ENCODE measurements around the gene PRC1.

The PRC1 gene

DNA sequence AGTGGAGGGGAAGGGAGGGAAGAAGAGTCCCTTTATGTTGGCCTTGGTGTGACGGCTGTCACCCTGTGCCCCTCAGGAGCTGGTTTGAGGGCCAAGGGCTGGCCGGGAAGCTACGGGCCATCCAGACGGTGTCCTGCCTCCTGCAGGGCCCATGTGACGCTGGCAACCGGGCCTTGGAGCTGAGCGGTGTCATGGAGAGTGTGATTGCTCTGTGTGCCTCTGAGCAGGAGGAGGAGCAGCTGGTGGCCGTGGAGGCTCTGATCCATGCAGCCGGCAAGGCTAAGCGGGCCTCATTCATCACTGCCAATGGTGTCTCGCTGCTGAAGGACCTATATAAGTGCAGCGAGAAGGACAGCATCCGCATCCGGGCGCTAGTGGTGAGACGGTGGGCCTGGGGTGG lies 47.8 kb downstream of the PRC1 start:
- no peak for TF ChIP-seq CTCF (IDR thresholded peaks at IDR 0.05; ENCODE audit: control insufficient read depth, extremely low read depth, insufficient read depth)
- no peak overlapping the region for H3K4me3 ChIP-seq (ENCODE audit: low read depth, low read length)
- DNase-seq (ENCODE audit: low read depth), result no peak

DNA sequence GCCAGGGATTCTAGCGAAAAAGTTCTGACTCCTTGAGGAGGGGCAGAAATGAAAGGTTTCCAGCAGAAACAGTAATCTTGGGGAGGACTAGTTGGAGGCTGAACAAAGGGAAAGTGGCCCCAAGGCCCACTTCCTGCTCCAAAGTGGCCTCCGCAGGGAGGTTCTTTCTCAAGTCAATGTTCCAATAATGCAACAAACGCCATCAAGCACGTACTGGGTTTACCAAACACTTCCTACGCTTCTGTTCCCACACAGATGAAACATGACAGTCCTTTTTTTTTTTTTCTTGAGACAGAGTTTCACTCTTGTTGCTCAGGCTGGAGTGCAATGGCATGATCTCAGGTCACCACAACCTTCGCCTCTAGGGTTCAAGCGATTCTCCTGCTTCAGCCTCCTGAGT lies 49.2 kb downstream of the PRC1 start:
- no peak overlapping the region for H3K4me3 ChIP-seq (ENCODE audit: low read depth, low read length)
- no peak for DNase-seq (ENCODE audit: low read depth)
- TF ChIP-seq CTCF (IDR thresholded peaks at IDR 0.05; ENCODE audit: control insufficient read depth, extremely low read depth, insufficient read depth), result no peak

DNA sequence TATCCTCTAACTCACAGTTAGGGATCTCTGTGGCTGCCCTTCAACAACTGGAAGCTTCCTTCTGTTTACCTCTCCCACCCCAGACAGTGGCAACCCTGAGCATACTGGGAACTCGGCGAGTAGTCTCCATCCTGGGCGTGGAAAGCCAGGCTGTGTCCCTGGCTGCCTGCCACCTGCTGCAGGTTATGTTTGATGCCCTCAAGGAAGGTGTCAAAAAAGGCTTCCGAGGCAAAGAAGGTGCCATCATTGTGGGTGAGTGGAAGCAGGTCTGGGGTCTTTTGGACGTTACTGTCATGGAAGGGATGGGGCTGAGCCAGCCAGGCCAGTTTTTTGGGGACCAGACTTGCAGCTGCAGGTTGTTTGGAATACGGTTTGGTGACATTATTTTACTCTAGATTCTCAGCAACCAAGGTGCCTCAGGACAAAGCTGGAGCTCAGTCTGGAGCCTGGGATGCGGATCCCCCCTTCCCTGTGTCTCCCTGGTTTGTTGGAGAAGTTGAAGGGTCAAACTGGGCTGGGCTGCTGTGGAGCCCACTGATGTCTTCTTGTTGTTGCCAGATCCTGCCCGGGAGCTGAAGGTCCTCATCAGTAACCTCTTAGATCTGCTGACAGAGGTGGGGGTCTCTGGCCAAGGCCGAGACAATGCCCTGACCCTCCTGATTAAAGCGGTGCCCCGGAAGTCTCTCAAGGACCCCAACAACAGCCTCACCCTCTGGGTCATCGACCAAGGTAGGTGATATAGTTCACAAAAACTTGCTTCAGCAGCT lies 51.8 kb downstream of the PRC1 start:
- H3K4me3 ChIP-seq (ENCODE audit: low read depth, low read length), result no peak overlapping the region
- no peak for DNase-seq (ENCODE audit: low read depth)
- no peak for TF ChIP-seq CTCF (IDR thresholded peaks at IDR 0.05; ENCODE audit: control insufficient read depth, extremely low read depth, insufficient read depth)

DNA sequence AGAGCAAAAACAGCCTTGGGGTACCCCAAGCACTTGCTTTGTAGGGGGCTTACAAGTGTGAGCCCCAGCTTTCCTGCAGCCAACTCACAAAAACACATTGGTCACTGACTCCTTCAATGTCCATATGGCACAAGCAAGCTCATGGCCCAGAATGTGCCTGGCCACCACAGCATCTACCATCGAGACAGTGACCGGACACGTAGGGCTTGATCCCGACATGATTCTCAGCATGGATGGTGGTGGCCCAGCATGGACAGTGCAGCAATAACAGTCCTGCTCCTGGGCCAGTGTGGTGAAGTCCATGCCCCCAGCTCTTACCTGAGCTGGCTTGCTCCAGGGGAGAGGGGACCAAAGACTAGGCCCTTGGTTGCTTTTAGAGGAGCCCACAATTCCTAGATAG lies 53.3 kb downstream of the PRC1 start:
- H3K4me3 ChIP-seq (ENCODE audit: low read depth, low read length), result no peak overlapping the region
- DNase-seq (ENCODE audit: low read depth), result no peak
- TF ChIP-seq CTCF (IDR thresholded peaks at IDR 0.05; ENCODE audit: control insufficient read depth, extremely low read depth, insufficient read depth), result no peak

GRCh38 chr15:90939756-90940155 lies 54.6 kb downstream of the PRC1 start:
- H3K4me3 ChIP-seq (ENCODE audit: low read depth, low read length), result no peak overlapping the region
- no peak for DNase-seq (ENCODE audit: low read depth)
- no peak for TF ChIP-seq CTCF (IDR thresholded peaks at IDR 0.05; ENCODE audit: control insufficient read depth, extremely low read depth, insufficient read depth)

GRCh38 chr15:90938261-90938660 lies 56.1 kb downstream of the PRC1 start:
- no peak for DNase-seq (ENCODE audit: low read depth)
- H3K4me3 ChIP-seq (ENCODE audit: low read depth, low read length), result no peak overlapping the region
- no peak for TF ChIP-seq CTCF (IDR thresholded peaks at IDR 0.05; ENCODE audit: control insufficient read depth, extremely low read depth, insufficient read depth)

DNA sequence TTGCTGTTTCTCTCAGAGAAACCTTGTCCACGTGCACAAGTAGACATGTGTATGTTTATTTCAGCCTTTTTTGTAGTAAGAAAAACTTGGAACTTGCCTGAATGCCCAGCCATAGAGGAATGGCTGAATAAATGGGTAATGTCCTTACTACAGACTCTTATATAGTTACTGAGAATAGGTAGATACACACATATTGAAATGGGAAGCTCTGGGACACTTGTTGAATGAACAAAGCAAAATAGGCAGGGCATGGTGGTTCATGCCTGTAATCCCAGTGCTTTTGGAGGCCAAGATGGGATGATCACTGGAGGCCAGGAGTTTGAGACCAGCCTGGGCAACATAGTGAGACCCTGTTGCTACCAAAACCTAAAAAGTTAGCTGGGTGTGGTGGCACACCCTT lies 57.5 kb downstream of the PRC1 start:
- DNase-seq (ENCODE audit: low read depth), result no peak
- TF ChIP-seq CTCF (IDR thresholded peaks at IDR 0.05; ENCODE audit: control insufficient read depth, extremely low read depth, insufficient read depth), result no peak
- no peak overlapping the region for H3K4me3 ChIP-seq (ENCODE audit: low read depth, low read length)
